ENCODE data around the gene SLC25A26. TPM values are rescaled to one million over a fixed set of nuclear protein-coding genes. Genes with fewer than 3 reads are reported as not detected.
A peak's percentile ranks its signal among the peaks of the same experiment; 100 is the strongest.
"Not testable (repeated sequence)": the region's sequence is repeated elsewhere in the genome, so short reads cannot be mapped to it uniquely, and the experiment has no call there.

The SLC25A26 gene
- polyA plus RNA-seq, 5 donors = 18.3 to 29.5 (median 24.3) TPM

DNA sequence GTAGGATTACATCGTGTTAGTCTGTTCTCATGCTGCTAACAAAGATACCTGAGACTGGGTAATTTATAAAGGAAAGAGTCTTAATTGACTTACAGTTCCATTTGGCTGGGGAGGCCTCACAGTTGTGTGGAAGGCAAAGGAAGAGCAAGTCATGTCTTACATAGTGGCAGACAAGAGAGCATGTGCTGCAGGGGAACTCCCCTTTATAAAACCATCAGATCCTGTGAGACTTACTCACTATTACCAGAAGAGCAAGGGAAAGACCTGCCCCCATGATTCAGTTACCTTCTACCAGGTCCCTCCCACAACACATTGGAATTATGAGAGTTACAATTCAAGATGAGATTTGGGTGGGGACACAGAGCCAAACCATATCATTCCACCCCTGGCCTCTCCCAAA lies 3.4 kb downstream of the SLC25A26 start:
- no peak for DNase-seq

- not testable (repeated sequence) for DNase-seq
Measured at GRCh38 chr3:66226093-66226492, 5.3 kb downstream of the SLC25A26 start.

- DNase-seq = peak; percentile 41 to 55
Measured at GRCh38 chr3:66227051-66227450, 6.2 kb downstream of the SLC25A26 start.

- no peak for DNase-seq
Measured at GRCh38 chr3:66227915-66228314, 7.1 kb downstream of the SLC25A26 start.

- DNase-seq = no peak
Measured at GRCh38 chr3:66228707-66229106, 7.9 kb downstream of the SLC25A26 start.

GRCh38 chr3:66229931-66230330 lies 9.1 kb downstream of the SLC25A26 start:
- no peak for DNase-seq

DNA sequence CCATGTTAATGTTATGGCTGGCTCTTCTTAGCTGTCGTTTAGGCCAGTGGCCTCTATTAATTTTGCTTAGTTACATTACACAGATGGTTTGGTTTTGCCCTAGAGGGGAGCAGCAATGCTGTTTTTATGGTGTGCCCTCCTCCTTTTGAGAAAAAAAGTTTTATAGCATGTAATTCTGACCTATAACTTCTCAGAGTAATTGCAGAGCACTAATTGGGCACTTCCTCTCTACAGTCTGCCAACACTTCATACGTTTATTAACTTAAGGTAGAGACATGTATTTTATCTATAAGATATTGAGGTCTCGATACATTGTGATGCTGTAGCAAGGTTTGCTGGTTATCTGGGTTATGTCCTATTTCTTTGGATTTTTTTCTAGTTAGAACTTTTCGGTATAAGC lies 12.2 kb downstream of the SLC25A26 start:
- no peak for DNase-seq

DNA sequence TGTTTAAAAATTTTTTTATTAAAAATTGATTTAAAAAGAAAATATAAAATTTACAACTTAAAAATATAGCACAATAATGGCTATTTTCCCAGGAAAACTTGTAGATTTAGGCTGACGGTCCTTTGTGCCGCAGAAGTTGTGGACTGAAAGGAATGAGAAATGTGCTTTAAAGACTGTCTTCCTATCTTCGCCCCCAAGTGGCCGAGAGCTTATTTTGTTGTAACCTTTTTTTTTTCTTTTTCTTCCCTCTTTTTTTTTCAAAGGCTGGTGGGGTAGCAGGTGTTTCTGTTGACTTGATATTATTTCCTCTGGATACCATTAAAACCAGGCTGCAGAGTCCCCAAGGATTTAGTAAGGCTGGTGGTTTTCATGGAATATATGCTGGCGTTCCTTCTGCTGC lies 15.5 kb downstream of the SLC25A26 start:
- no peak for DNase-seq

GRCh38 chr3:66237552-66237951 lies 16.8 kb downstream of the SLC25A26 start:
- no peak for DNase-seq

GRCh38 chr3:66239513-66240123 lies 18.8 kb downstream of the SLC25A26 start:
- DNase-seq = no peak

DNA sequence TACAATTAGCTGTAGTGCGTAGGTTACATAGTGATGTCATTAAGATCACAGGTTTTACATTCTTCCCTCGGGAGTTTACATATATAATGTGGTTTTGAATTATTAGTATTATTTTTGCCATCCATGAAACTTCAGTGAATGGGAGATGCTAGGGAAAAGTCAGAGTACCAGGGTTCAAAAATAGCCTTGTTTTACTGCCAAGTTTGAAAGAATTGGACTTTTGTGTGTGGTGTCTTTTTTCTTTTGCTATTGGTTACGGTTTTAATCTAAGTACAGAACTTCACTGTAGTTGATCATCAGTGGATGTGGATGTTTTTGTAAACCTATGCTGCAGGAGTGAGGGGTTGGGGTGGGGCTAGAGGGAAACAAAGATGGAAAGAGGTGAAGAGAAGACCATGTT lies 20.7 kb downstream of the SLC25A26 start:
- no peak for DNase-seq

- DNase-seq = no peak
Measured at GRCh38 chr3:66242788-66243464, 22.1 kb downstream of the SLC25A26 start.

GRCh38 chr3:66248641-66249040 lies 27.8 kb downstream of the SLC25A26 start:
- no peak for DNase-seq

DNA sequence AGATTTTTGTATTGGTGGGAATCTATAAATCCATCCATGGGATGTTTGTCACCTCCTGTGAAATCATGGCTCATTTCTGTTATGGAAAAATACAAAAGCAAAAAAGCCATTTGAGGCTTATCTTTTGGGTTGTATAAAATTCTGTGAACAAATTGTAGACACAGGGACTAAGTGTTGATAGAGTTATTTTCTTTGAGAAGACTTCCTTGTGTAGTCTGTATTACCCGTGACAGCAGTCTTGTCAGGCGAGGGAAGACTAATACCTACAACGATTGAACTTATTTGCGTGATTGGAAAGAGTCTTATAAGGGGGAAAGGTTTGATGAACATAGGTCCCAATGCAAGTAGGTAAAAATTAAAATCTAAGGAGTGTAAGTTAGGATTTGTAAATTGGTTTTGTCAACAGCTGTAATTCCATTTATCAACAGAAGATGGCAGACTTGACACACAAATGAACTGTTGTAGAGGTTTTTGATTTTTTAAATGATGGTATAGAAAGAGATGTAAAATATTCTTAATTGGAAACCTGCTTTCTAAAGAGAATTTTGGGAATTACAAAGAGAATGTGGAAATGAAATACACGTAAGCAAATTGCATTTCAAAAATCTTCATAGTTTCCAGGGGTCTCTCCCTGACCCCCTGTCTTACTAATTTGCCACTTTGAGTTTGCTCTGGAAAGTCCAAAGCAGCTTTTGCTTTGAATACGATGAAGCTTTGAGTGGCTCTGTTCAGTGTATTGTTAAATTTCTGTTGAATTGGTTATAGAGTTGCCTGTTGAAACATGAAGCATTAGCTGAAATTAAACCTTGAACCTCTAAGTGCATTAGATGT lies 33.2 kb downstream of the SLC25A26 start:
- DNase-seq = peak in 1 of 2 donors; percentile 29

DNA sequence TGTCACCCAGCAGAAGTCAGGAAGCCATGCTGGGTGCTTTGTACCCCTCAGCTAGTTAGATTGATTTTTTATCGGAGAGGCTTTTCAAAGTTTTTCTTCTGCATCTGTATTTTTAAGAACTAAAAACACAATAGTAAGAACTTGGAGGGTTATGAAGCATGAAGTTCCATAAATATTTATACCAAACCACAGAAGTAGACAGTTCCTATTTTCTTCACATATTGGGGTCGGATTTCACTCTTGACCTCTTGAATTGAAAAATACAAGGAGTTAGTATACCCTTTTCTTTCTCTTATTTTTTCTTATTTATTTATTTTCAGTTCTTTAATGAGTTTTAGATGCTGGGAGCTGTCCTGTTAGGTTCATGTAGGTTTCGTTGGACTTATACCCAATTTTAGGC lies 35.1 kb downstream of the SLC25A26 start:
- DNase-seq = no peak

DNA sequence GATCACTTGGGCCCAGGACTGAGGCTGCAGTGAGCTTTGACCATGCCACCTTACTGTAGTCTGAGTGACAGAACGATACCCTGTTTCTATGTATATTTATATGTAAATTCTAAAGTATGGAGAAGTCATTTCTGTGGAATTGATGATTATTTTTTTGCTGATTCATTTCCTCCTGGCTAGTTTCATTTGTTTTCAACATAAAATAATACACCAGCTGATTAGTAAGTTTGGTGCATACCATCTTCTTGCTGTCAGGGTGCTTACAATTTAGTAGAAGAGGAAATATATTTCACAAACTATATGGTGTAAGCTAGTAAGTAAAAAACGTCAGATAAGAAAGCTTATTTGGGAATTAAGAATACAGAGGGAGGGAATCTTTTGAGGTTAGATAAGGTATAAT lies 36.0 kb downstream of the SLC25A26 start:
- DNase-seq = no peak

- no peak for DNase-seq
Measured at GRCh38 chr3:66259566-66260255, 38.9 kb downstream of the SLC25A26 start.

GRCh38 chr3:66260431-66260830 lies 39.6 kb downstream of the SLC25A26 start:
- DNase-seq = no peak

GRCh38 chr3:66261355-66261754 lies 40.6 kb downstream of the SLC25A26 start:
- DNase-seq = no peak

DNA sequence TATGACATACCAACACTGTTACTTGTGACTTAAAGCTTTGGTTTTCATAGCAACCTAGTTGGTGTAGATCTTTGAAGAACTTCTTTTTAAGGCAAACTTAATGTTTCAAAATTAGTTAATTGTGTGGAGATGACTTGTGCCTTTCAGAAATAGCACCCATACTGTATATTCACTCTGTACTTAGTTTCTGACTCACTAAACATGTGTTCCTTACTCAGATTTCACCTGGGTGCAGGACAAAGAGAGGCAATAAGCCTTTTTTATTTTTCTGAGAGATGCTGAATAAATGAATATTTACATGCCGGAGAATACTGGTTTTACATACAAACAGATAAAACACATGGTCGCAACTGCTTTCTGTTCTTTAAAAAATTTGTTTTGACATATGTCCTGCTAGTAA lies 44.8 kb downstream of the SLC25A26 start:
- DNase-seq = no peak

GRCh38 chr3:66266551-66266950 lies 45.8 kb downstream of the SLC25A26 start:
- no peak for DNase-seq

DNA sequence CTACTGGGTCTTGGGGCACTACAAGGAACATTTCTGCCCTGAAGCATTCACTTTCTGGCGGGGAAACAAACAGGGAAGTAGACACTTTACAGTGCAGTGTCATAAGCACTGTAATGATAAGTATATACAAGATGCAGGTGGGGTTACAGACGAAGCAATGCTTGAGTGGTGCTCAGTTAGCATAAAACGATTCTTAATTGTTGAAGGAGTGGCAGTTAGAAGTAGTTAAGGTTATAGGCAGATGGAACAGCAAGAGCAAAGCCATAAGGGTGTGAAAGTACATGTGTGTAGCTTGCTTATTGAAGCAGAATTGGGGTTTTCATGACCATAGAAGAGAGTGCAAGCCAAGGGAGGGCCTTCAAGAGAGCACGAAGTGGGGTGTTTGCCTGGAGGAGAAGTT lies 46.2 kb downstream of the SLC25A26 start:
- DNase-seq = no peak

All from right lung (tissue), 5 donors.